Effector memory CD8-positive, alpha-beta T cell (primary cell): ENCODE measurements around the gene PRPSAP2.
"Not testable (repeated sequence)": the region's sequence is repeated elsewhere in the genome, so short reads cannot be mapped to it uniquely, and the experiment has no call there.

Experiments
- ATAC-seq: fragments of 150-1000 bp; cut with Tn5 transposase; replicated peaks from 2 replicates; pipeline ENCODE4 v1.10.0; 2021; ENCODE audit warnings: mild to moderate bottlenecking, moderate library complexity
- DNase-seq, 3 experiments: peaks; one replicate each; pipeline ENCODE4 v3.0.0; 2021
- H3K27ac Mint-ChIP-seq, 2 donors: one replicate each; pipeline ENCODE4 v1.8.0; 2022; ENCODE audit warnings: mild to moderate bottlenecking in 2 of 2, mixed read lengths in 2 of 2, moderate library complexity in 2 of 2
- H3K27me3 Mint-ChIP-seq, 2 donors: one replicate each; pipeline ENCODE4 v1.8.0; 2022; ENCODE audit warnings: mixed read lengths in 2 of 2
- H3K36me3 Mint-ChIP-seq: one replicate; pipeline ENCODE4 v1.8.0; 2022; ENCODE audit warnings: mild to moderate bottlenecking, moderate library complexity, mixed read lengths; ENCODE audit not compliant: insufficient read depth
- H3K4me1 Mint-ChIP-seq, 2 donors: one replicate each; pipeline ENCODE4 v1.8.0; 2022; ENCODE audit warnings: low read depth in 2 of 2, mixed read lengths in 2 of 2
- H3K4me3 Mint-ChIP-seq, 2 donors: one replicate each; pipeline ENCODE4 v1.8.0; 2022; ENCODE audit warnings: mild to moderate bottlenecking in 2 of 2, mixed read lengths in 2 of 2, moderate library complexity in 2 of 2
- H3K9me3 Mint-ChIP-seq, 2 donors: one replicate each; pipeline ENCODE4 v1.8.0; 2022; ENCODE audit warnings: mixed read lengths in 2 of 2

The PRPSAP2 gene

DNA sequence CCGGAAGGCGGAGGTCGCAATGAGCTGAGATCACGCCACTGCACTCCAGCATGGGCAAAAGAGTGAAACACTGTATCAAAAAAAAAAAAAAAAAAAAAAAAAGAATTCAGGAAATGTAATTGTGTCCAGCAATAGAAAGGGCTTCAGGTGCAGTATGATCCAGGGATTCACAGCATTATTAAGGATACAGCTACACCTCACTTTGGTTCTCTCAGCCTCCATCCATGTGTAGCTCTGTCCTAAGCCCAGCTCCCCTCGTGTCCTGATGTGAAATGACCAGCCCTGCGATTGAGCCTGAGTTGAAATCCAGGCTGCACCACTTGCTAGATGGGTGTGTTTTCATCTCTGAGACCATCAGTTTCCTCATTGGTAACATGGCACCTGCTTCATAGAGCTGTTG is 97.1 kb downstream of the PRPSAP2 start:
- DNase-seq (no peak), ATAC-seq (no peak)
- peak overlapping the region; percentile 44 to 79 for H3K27ac Mint-ChIP-seq
- H3K36me3 Mint-ChIP-seq: no peaks in the 10 kb centered on the region
- H3K9me3 Mint-ChIP-seq: no peaks in the 10 kb centered on the region
- H3K27me3 Mint-ChIP-seq: peaks cover 8 to 16% of the 10 kb centered on the region in 2 donors
- peaks cover 12 to 13% of the 10 kb centered on the region in 2 donors for H3K4me1 Mint-ChIP-seq
- H3K4me3 Mint-ChIP-seq: peak overlapping the region; percentile 72 to 74

DNA sequence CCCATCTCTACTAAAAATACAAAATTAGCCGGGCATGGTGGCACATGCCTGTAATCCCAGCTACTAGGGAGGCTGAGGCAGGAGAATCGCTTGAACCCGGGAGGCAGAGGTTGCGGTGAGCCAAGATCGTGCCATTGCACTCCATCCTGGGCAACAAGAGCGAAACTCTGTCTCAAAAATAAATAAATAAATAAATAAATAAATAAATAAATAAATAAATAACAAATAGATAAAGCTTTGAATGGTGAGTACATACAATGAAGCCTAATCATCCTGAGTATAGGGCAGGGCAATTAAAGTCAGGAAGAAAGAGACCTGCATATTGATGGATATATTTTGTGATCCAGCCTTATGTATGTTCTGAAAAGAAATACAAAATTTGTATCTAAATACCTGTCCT is 98.1 kb downstream of the PRPSAP2 start:
- H3K27ac Mint-ChIP-seq: peak overlapping the region in 1 of 2 donors; percentile 67
- H3K36me3 Mint-ChIP-seq, H3K9me3 Mint-ChIP-seq, H3K27me3 Mint-ChIP-seq, ATAC-seq, DNase-seq: not testable (repeated sequence)
- H3K4me3 Mint-ChIP-seq: peak overlapping the region in 1 of 2 donors; percentile 72
- peaks cover 17 to 18% of the 10 kb centered on the region in 2 donors for H3K4me1 Mint-ChIP-seq

DNA sequence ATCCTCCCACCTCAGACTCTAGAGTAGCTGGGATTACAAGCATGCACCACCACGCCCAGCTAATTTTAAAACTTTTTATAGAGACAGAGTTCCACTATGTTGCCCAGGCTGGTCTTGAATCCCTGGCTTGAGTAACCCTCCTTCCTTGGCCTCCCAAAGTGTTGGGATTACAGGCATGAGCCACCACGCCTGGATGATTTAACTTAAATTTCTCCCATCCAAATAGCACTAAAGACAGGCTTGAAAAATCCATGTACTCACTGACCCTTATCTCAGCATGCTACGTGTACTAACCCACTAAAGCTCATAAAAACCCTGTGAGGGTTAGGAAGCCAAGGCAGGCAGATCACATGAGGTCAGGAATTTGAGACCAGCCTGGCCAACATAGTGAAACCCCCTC is 98.7 kb downstream of the PRPSAP2 start:
- H3K27ac Mint-ChIP-seq: peak overlapping the region in 1 of 2 donors; percentile 67
- peaks cover 17 to 18% of the 10 kb centered on the region in 2 donors for H3K4me1 Mint-ChIP-seq
- no peak for DNase-seq

GRCh38 chr17:18957831-18958230 is 99.9 kb downstream of the PRPSAP2 start:
- H3K27ac Mint-ChIP-seq: no peak overlapping the region
- no peak for ATAC-seq
- no peaks in the 10 kb centered on the region for H3K27me3 Mint-ChIP-seq
- no peak for DNase-seq
- H3K36me3 Mint-ChIP-seq: no peaks in the 10 kb centered on the region
- H3K4me3 Mint-ChIP-seq: no peak overlapping the region
- no peaks in the 10 kb centered on the region for H3K9me3 Mint-ChIP-seq
- H3K4me1 Mint-ChIP-seq: peaks cover 17 to 18% of the 10 kb centered on the region in 2 donors

More for the DNA sequence above, 98.7 kb downstream of the PRPSAP2 start:
- Mint-ChIP-seq H3K4me3 (peak overlapping the region in 1 of 2 donors; percentile 34), H3K27me3 (peaks cover 0 to 7% of the 10 kb centered on the region in 2 donors), H3K9me3 (no peaks in the 10 kb centered on the region), H3K36me3 (no peaks in the 10 kb centered on the region)
- ATAC-seq: no peak

- Mint-ChIP-seq H3K36me3 (no peaks in the 10 kb centered on the region), H3K4me1 (peaks cover 17 to 18% of the 10 kb centered on the region in 2 donors), H3K27ac (no peak overlapping the region), H3K9me3 (no peaks in the 10 kb centered on the region), H3K4me3 (no peak overlapping the region), H3K27me3 (no peaks in the 10 kb centered on the region)
- no peak for DNase-seq
- no peak for ATAC-seq
These were observed 100.7 kb downstream of the PRPSAP2 start for GRCh38 chr17:18958611-18959010.

- DNase-seq (no peak), ATAC-seq (no peak)
- no peaks in the 10 kb centered on the region for H3K36me3 Mint-ChIP-seq
- no peak overlapping the region for H3K27ac Mint-ChIP-seq
- no peaks in the 10 kb centered on the region for H3K27me3 Mint-ChIP-seq
- H3K4me3 Mint-ChIP-seq: no peak overlapping the region
- H3K9me3 Mint-ChIP-seq: no peaks in the 10 kb centered on the region
- peaks cover 15 to 16% of the 10 kb centered on the region in 2 donors for H3K4me1 Mint-ChIP-seq
These were observed 101.3 kb downstream of the PRPSAP2 start for GRCh38 chr17:18959071-18959844.

- H3K4me1 Mint-ChIP-seq: peaks cover 12% of the 10 kb centered on the region in 2 donors
- DNase-seq (no peak), ATAC-seq (no peak)
- no peaks in the 10 kb centered on the region for H3K9me3 Mint-ChIP-seq
- H3K36me3 Mint-ChIP-seq: no peaks in the 10 kb centered on the region
- H3K4me3 Mint-ChIP-seq: no peak overlapping the region
- no peaks in the 10 kb centered on the region for H3K27me3 Mint-ChIP-seq
- H3K27ac Mint-ChIP-seq: no peak overlapping the region
These were observed 101.9 kb downstream of the PRPSAP2 start for GRCh38 chr17:18959845-18960240.

DNA sequence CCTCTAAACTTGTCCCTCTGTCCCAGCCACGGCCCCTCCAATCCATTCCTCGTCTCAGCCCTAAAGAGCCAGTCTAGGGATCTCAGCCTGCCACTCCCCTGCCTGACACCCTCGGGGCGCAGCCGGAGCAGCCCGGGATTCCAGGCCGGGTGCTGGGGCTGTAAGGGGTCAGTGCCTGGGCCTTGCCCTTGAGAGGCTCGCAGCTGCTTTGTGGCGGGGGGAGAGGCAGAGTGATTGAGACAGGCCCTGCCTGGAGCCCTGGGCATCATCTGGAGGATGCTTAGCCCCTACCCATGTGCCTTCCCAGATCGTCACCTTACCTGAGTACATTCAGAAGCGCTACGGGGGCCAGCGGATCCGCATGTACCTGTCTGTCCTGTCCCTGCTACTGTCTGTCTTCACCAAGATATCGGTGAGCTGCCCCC is 102.3 kb downstream of the PRPSAP2 start:
- ATAC-seq (no peak), DNase-seq (no peak)
- Mint-ChIP-seq H3K36me3 (no peaks in the 10 kb centered on the region), H3K4me3 (no peak overlapping the region), H3K9me3 (no peaks in the 10 kb centered on the region), H3K27me3 (no peaks in the 10 kb centered on the region), H3K4me1 (peaks cover 9 to 10% of the 10 kb centered on the region in 2 donors), H3K27ac (no peak overlapping the region)

- peak; percentile 95 for ATAC-seq
- DNase-seq: peak; percentile 72 to 73 (median 73)
- Mint-ChIP-seq H3K4me1 (peaks cover 4 to 5% of the 10 kb centered on the region in 2 donors), H3K27ac (no peak overlapping the region), H3K4me3 (no peak overlapping the region), H3K36me3 (no peaks in the 10 kb centered on the region), H3K27me3 (no peaks in the 10 kb centered on the region), H3K9me3 (no peaks in the 10 kb centered on the region)
These were observed 103.0 kb downstream of the PRPSAP2 start for GRCh38 chr17:18960803-18961511.

DNA sequence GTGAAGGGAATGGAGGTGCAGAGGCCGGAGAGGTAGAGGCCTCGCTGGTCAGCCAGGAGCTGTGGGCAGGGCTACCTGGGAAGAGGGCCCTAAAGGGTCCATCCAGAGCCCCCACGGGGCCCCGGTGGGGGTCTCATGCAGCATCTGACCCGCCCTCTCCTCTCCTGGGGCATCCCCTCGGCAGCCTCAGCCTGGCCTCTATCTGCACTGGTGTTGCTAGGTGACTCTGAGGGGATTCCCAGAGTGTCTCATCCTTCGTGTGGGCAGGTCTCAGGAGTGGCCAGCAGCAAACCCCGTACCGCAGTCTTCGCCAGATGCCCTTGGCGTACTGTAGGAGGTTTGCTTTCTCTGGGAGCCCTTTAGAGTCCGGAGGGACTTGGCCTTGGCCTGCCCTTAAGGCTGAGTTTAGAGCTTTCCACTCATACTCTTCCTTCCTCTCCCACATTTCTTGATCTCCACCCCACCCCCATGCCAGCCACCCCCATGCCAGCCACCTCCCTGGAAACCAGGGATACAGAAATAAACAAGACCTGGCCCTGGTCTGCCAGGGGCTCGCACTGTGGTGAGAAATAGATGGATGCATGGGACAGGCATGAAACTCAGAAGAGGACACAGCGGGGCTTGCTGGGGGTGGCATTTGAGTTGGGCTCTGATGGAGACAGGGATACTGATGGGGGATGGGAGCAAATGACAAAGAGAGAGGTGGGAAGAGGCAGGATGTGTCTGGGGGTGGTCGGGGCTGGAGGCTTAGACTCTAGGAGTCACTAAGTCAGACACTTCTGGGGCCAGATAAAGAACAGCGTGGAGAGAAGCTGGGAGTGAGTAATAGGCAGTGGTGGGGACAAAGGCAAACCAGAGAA is 103.9 kb downstream of the PRPSAP2 start:
- no peak overlapping the region for H3K4me3 Mint-ChIP-seq
- peaks cover 4 to 5% of the 10 kb centered on the region in 2 donors for H3K4me1 Mint-ChIP-seq
- no peak overlapping the region for H3K27ac Mint-ChIP-seq
- no peaks in the 10 kb centered on the region for H3K36me3 Mint-ChIP-seq
- DNase-seq (no peak), ATAC-seq (no peak)
- H3K27me3 Mint-ChIP-seq: no peaks in the 10 kb centered on the region
- H3K9me3 Mint-ChIP-seq: no peaks in the 10 kb centered on the region

- H3K4me1 Mint-ChIP-seq: peaks cover 4 to 5% of the 10 kb centered on the region in 2 donors
- no peaks in the 10 kb centered on the region for H3K36me3 Mint-ChIP-seq
- ATAC-seq (no peak), DNase-seq (no peak)
- H3K4me3 Mint-ChIP-seq: no peak overlapping the region
- H3K9me3 Mint-ChIP-seq: no peaks in the 10 kb centered on the region
- peak overlapping the region; percentile 13 to 30 for H3K27ac Mint-ChIP-seq
- H3K27me3 Mint-ChIP-seq: no peaks in the 10 kb centered on the region
These were observed 104.5 kb downstream of the PRPSAP2 start for GRCh38 chr17:18962494-18962815.

DNA sequence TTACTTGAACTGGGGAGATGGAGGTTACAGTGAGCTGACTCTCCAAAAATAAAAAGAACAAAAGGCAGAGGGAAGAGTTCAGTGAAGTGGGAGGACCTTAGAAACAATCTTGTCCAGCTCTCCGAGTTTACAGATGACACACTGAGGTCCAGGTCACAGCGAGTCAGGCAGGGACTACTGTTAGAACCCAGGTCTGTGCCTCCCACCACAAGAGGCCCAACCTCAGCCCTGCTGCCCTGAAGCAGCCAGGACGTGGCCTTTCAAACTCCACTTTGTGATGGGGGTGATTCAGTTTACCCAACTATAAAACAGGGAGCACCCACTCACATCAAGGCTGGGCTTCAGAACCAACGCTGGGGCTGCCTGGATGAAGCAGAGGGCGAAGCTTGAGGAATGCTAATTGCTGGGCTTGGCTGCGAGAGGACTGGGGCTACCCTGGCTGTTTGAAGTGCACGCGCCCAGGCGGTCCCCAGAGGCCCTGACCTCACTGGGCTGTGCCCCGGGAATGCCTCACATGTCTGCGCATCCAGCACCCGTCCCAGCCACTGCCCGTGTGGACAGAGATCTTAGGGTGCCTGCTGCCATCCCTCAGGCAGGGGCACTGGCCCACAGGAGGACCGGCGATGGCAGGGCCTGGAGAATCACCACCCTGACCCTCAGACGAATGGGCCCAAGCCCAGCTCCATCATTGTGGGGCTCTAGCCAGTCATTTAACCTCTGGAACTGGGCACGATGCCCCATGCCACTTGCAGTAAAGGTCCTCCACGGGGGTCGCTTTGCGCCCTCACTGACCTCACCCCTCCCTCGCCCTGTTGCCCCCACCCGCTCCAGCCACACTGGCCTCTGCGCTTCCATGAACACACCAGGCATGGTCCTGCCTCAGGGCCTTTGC is 105.4 kb downstream of the PRPSAP2 start:
- no peaks in the 10 kb centered on the region for H3K27me3 Mint-ChIP-seq
- no peak overlapping the region for H3K4me3 Mint-ChIP-seq
- H3K27ac Mint-ChIP-seq: peak overlapping the region; percentile 13 to 30
- no peaks in the 10 kb centered on the region for H3K9me3 Mint-ChIP-seq
- H3K36me3 Mint-ChIP-seq: no peaks in the 10 kb centered on the region
- DNase-seq (no peak), ATAC-seq (no peak)
- H3K4me1 Mint-ChIP-seq: peaks cover 4 to 5% of the 10 kb centered on the region in 2 donors

GRCh38 chr17:18964018-18964351 is 106.1 kb downstream of the PRPSAP2 start:
- H3K9me3 Mint-ChIP-seq: no peaks in the 10 kb centered on the region
- ATAC-seq: no peak

More at GRCh38 chr17:18964018-18964351, 106.1 kb downstream of the PRPSAP2 start:
- Mint-ChIP-seq H3K4me3 (no peak overlapping the region), H3K4me1 (peaks cover 4 to 5% of the 10 kb centered on the region in 2 donors), H3K27ac (peak overlapping the region in 1 of 2 donors; percentile 10), H3K27me3 (no peaks in the 10 kb centered on the region), H3K36me3 (no peaks in the 10 kb centered on the region)
- no peak for DNase-seq
